Kidney (tissue), 14 donors: Measurements from ENCODE around the gene CALD1. TPM values are rescaled to one million over a fixed set of nuclear protein-coding genes. Genes with fewer than 3 reads are reported as not detected.
A peak's percentile ranks its signal among the peaks of the same experiment; 100 is the strongest.

Experiments used
- DNase-seq, 5 donors: peaks; one replicate each; pipeline ENCODE4 v3.0.0-alpha.2; 2013 to 2020
- FAIRE-seq: peaks from 2 replicates; lab custom pipeline; 2012; peaks lifted over from hg19 to GRCh38; lab: Jason Lieb, UNC
- H3K27ac ChIP-seq, 2 donors: one replicate each; pipeline ENCODE4 v1.7.0; 2013; ENCODE audit warnings: low read depth in 2 of 2, low read length in 2 of 2, inconsistent platforms in 1 of 2
- H3K27me3 ChIP-seq: one replicate; pipeline ENCODE4 v1.7.1; 2013; ENCODE audit warnings: low read length, inconsistent platforms; ENCODE audit not compliant: control insufficient read depth, insufficient read depth
- H3K36me3 ChIP-seq, 3 donors: one replicate each; pipeline versions ENCODE4 v1.7.0 to v1.7.1; 2013; ENCODE audit warnings: low read length in 3 of 3, control low read depth in 1 of 3, inconsistent platforms in 1 of 3; ENCODE audit not compliant: insufficient read depth in 3 of 3, control insufficient read depth in 2 of 3
- H3K4me1 ChIP-seq, 3 donors: one replicate each; pipeline versions ENCODE4 v1.7.0 to v1.7.1; 2013; ENCODE audit warnings: low read length in 3 of 3, inconsistent platforms in 1 of 3, low read depth in 1 of 3; ENCODE audit not compliant: control insufficient read depth in 2 of 3, insufficient read depth in 2 of 3
- H3K4me3 ChIP-seq, 3 donors: one replicate each; pipeline versions ENCODE4 v1.7.0 to v1.8.1; 2013; ENCODE audit warnings: low read length in 3 of 3, control low read depth in 1 of 3, inconsistent platforms in 1 of 3
- H3K9ac ChIP-seq, 3 donors: one replicate each; pipeline versions ENCODE4 v1.7.0 to v1.7.1; 2013; ENCODE audit warnings: low read length in 3 of 3, control low read depth in 1 of 3, inconsistent platforms in 1 of 3
- H3K9me3 ChIP-seq, 3 donors: one replicate each; pipeline versions ENCODE4 v1.7.0 to v1.7.1; 2013; ENCODE audit warnings: low read length in 3 of 3, control low read depth in 1 of 3, inconsistent platforms in 1 of 3; ENCODE audit not compliant: control insufficient read depth in 2 of 3, insufficient read depth in 1 of 3
- intact Hi-C: fragments of 100-400 bp; cut with DNase I; formaldehyde crosslinking; loops from one replicate; pipeline ENCODE4 v1.11.1; 2022
- polyA plus RNA-seq: library from polyadenylated mRNA; stranded (reverse); fragments of 350-450 nt; fragmentation: Illumina TruSeq; extraction: RNeasy Lipid Tissue Mini Kit (QIAGEN cat#74804); gene quantifications from one replicate; pipeline ENCODE4 v1.2.3, GENCODE V29; 2014; ENCODE audit warnings: low read depth, low replicate concordance; ENCODE audit not compliant: insufficient read depth
- total RNA-seq: library from RNA; stranded (reverse); fragmentation: NEBNext Ultra II Directional; extraction: Animal tissue kit (Norgen Biotek cat#: 25700); gene quantifications from one replicate; pipeline ENCODE4 v1.2.1, GENCODE V29; 2021
- TF ChIP-seq, protein P1 (sequence below): IDR thresholded peaks from 3 replicates; pipeline ENCODE4 v1.5.1; 2012; ENCODE audit warnings: mild to moderate bottlenecking, moderate library complexity, borderline replicate concordance; ENCODE audit not compliant: insufficient read depth; ENCODE audit errors: extremely low read depth
- donor health status: control.
- donor health status: control.
- donor health status: control.
- donor health status: control.
- donor health status: control.
- donor health status: DM: yes; HTN: yes; CAD: no.
- donor health status: Normal renal cell carcinoma (clear cell type).

Gene CALD1
- total and polyA plus RNA-seq, 2 donors from 2014 or later, result 72.7 to 218 TPM

DNA sequence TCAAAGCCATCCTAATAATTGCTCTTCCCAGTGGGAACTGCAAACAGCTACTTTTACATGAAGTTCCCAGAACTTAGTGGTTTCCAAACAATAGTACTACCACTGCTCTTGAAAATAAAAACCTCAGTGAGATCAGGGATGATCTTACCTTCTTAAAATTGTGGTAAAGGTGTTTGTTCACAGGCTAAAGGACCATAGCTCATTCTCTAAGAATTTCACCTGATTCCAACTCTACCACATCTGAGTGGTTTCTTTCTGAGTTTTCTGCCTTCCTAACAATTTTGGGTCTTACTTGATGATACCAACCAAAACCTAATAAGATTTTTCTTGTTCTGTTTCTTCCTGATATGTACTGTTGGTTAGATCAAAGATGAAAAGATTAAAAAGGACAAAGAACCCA lies 161.3 kb downstream of the CALD1 start:
- DNase-seq (no peak), FAIRE-seq (no peak)
- Histone ChIP-seq H3K9ac (no peak overlapping the region), H3K27ac (no peak overlapping the region), H3K9me3 (no peaks in the 10 kb centered on the region), H3K36me3 (no peaks in the 10 kb centered on the region), H3K27me3 (no peaks in the 10 kb centered on the region), H3K4me1 (peaks cover 2 to 7% (median 5%) of the 10 kb centered on the region in 3 donors), H3K4me3 (no peak overlapping the region)
- TF ChIP-seq, protein P1, sequence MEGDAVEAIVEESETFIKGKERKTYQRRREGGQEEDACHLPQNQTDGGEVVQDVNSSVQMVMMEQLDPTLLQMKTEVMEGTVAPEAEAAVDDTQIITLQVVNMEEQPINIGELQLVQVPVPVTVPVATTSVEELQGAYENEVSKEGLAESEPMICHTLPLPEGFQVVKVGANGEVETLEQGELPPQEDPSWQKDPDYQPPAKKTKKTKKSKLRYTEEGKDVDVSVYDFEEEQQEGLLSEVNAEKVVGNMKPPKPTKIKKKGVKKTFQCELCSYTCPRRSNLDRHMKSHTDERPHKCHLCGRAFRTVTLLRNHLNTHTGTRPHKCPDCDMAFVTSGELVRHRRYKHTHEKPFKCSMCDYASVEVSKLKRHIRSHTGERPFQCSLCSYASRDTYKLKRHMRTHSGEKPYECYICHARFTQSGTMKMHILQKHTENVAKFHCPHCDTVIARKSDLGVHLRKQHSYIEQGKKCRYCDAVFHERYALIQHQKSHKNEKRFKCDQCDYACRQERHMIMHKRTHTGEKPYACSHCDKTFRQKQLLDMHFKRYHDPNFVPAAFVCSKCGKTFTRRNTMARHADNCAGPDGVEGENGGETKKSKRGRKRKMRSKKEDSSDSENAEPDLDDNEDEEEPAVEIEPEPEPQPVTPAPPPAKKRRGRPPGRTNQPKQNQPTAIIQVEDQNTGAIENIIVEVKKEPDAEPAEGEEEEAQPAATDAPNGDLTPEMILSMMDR, result no peak
- intact Hi-C loops, result no loop called here

DNA sequence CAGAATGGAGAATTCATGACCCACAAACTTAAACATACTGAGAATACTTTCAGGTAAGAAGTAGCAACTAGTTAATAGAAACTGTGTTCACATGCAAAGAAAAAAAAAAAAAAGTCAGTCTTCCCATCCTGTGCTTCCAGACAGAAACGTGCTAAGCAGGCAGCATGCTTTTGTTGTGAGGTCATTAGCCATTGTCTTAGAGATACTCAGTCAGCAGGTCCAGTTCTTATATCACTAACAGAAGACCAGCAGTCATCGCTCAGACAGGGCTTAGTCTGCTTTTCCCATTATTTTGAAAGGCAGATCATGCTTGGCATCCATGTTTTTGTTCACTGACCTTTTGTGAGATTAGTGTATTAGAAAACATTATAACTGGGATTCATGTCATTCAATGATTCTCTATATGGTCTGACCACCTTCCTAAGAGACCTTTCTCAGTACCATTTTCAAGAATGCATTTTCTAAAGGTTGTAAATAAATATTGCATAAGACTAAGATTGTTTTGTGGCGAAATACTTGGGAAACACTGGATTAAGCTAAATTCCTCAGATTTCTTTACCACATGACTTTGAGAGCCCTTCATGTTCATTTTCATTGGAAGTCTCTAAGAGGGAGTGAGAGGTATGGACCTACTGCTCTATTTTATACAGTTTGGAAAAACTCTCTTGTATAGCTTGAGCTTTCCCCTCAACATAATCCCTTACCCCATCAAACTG lies 161.9 kb downstream of the CALD1 start:
- peak in 2 of 5 donors; percentile 13 to 44 for DNase-seq
- no peaks in the 10 kb centered on the region for H3K9me3 ChIP-seq
- no peak for FAIRE-seq
- H3K4me1 ChIP-seq, result peaks cover 2 to 7% (median 5%) of the 10 kb centered on the region in 3 donors
- H3K27ac ChIP-seq, result peak overlapping the region; percentile 26 to 48
- H3K4me3 ChIP-seq, result no peak overlapping the region
- H3K27me3 ChIP-seq, result no peaks in the 10 kb centered on the region
- intact Hi-C loops, result no loop called here
- TF ChIP-seq, protein P1, result no peak
- no peak overlapping the region for H3K9ac ChIP-seq
- no peaks in the 10 kb centered on the region for H3K36me3 ChIP-seq

DNA sequence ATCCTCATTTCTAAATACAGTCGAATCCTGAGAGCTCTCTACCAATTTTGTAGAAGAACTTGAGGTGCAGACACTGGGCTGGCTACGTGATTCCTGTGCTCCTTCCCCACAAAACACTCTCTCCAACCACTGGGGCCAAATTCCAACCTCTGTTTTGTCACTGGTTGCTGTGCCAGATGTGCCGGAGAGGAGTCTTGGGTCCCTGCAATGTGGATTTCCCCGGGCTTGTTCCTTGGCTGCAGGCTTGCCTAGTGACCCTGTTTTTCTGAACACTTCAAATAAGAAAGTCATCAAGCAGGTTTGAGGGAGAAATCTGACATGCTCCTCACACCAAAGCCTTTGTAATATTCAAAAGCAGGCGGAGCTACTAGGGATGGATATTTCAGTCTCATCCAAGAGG lies 162.5 kb downstream of the CALD1 start:
- Histone ChIP-seq H3K4me3 (no peak overlapping the region), H3K36me3 (no peaks in the 10 kb centered on the region), H3K4me1 (peaks cover 2 to 7% (median 5%) of the 10 kb centered on the region in 3 donors), H3K9me3 (no peaks in the 10 kb centered on the region), H3K27ac (peak overlapping the region in 1 of 2 donors; percentile 26), H3K9ac (no peak overlapping the region), H3K27me3 (no peaks in the 10 kb centered on the region)
- intact Hi-C loops, result no loop called here
- DNase-seq (no peak), FAIRE-seq (no peak)
- TF ChIP-seq, protein P1, result no peak
